Stimulated activated CD4-positive, alpha-beta T cell treated with anti-CD3 and anti-CD28 coated beads, Interleukin-2, amount 100 ng/mL, for 48 hours (primary cell): Measurements from ENCODE around the gene ITSN1.

Experiments used
- DNase-seq, 2 donors: peaks; one replicate each; pipeline ENCODE4 v3.0.0-alpha.2; 2020

Gene ITSN1

DNA sequence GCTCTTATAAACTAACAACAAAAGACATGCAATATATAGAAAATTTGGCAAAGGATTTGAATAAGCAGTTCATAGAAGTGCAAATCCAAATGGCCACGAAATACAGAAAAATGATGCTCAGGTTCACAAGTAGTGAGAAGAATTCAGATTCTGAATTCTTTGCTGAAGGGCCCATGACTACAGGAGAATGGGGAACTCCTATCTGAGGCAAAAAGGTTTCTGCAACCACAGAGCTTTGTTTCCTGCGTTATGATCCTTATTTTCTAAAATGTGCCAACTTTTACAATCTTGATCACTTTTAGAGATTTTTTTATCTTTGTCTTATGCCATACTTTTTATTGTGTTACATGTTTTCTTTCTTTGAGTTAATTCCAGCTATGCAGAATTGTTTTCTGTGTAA lies 91.3 kb downstream of the ITSN1 start:
- DNase-seq, result no peak

DNA sequence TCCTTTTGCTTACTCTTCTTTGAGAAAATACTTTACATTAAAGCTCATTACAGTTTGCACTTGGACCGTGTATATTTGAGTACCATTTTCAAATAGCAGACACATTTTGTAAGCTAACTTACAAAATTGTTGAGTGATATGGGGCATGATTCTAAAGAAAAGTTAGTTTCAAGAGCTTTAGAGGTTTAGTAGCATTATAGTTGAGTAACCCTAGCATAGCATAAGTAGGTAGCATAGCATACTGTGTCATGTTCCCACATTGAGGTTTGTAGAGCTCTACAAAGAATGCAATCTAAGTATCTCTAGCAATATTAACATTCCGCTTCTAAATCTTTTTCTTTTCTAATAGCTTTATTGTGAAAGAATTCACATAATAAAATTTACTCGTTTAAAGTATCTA lies 92.0 kb downstream of the ITSN1 start:
- no peak for DNase-seq

DNA sequence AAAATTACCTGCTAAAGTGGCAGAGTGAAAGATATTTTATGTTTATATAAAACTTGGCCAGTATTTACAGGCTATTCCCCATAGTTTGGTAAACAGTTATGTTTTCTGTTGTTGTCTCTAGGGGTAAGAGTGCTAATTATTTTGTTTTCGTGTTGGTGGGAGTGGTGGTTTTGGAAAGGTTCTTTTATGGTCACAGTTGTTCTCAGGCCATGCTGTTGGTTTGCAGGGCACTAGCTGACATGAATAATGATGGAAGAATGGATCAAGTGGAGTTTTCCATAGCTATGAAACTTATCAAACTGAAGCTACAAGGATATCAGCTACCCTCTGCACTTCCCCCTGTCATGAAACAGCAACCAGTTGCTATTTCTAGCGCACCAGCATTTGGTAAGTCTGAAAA lies 92.5 kb downstream of the ITSN1 start:
- no peak for DNase-seq

DNA sequence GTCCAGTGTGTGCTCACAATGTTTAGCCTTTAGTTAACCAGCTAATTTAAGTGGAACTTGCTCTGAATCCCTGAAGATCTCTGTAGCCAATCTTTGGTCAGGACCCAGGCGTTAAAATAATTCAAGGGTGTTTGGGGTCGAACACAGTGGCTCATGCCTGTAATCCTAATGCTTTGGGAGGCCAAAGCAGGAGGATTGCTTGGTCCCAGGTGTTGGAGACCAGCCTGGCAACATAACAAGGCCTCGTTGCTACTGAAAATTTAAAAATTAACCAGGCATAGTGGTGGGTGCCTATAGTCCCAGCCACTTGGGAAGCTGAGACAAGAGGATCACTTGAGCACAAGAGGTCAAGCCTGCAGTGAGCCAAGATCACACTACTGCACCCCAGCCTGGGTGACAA lies 94.3 kb downstream of the ITSN1 start:
- no peak for DNase-seq

DNA sequence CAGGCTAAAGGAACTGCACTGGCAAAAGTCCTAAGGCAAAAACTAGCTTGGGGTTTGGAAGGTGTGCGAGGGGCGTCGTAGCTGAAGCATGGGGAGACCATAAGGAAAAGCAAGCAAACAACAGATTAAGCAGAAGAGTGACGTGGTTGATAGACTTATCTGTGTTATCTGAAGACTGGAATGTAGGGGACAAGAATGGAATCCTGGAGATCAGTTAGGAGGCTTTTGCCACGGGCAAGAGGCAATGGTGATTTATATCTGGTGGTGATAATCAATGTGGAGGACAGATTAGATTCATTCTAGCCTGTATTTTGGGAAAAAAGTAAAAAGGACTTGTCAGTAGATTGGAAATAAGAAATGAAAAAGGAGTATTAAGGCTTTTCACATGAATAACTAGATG lies 97.4 kb downstream of the ITSN1 start:
- DNase-seq, result no peak

DNA sequence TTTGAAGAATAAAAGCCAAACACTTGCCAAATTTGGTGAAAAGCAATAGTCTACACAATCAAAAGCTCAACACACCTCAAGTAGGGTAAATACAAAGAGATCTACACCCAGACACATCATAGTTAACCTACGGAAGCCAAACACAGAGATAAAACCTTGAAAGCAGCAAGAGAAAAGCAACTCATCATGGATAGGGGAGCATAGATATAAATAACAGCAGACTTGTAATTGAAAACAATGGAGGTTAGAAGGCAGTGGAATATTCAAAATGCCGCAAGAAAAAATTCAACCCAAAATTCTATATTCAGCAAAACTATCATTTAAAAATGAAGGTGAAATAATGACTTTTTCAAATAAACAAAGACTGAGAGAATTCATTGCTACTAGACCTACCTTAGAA lies 105.1 kb downstream of the ITSN1 start:
- DNase-seq, result no peak

DNA sequence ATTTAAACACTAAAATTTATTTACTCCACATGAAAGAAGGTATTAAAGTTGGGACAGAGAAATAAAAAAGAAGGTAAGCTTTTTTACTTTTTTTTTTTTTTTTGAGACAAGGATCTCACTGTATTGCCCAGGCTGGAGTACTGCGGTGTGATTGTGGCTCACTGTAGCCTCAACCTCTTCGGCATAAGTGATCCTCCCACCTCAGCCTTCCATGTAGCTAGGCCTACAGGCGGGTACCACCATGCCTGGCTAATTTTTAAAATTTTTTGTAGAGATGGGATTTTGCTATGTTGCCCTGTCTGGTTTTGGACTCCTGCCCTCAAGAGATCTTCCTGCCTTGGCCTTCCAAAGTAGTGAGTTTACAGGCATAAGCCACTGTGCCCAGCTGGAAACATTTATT lies 106.6 kb downstream of the ITSN1 start:
- no peak for DNase-seq

DNA sequence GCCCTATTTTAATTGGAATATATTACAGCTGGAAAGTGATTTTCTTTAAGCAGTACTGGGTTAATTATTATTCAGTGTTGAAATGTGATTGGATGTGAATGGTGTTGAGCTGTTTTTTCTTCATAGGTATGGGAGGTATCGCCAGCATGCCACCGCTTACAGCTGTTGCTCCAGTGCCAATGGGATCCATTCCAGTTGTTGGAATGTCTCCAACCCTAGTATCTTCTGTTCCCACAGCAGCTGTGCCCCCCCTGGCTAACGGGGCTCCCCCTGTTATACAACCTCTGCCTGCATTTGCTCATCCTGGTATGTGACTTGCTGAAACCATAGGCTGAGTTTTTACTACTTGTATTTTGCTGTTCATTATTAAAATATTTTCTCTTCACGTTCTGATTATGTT lies 107.7 kb downstream of the ITSN1 start:
- no peak for DNase-seq

DNA sequence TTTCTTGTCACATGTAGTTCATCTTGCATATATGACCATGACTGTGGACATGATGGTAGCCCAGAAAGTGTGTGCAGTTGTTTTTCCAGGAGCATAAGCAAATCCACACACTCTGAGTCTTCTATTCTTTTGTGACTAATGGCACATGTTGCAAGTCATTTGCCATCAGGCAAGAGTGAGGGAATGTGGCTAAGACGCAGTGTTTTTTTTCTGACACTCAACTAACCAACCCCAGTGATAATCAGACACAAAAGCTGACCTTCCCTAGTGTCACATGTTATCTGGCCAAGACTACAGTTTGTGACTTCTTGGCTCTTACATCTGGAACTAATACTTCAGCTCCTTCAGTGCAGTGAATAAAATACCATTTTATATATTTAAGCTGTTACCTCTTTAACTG lies 108.8 kb downstream of the ITSN1 start:
- DNase-seq, result no peak

DNA sequence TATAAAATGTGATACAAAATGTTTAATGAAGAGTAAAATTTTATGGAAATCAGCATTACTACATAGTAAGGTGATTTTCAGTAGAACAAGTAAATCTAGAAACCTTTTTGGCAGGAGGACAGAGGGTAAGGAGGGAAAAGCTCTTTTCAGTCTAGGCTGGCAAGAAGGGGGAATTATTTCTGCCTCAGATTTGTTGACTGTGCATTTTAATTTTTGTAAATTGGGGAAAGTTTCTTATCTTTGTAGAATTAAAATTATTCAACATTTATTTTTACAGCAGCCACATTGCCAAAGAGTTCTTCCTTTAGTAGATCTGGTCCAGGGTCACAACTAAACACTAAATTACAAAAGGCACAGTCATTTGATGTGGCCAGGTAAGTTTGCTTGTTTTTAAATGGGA lies 109.2 kb downstream of the ITSN1 start:
- DNase-seq, result no peak

DNA sequence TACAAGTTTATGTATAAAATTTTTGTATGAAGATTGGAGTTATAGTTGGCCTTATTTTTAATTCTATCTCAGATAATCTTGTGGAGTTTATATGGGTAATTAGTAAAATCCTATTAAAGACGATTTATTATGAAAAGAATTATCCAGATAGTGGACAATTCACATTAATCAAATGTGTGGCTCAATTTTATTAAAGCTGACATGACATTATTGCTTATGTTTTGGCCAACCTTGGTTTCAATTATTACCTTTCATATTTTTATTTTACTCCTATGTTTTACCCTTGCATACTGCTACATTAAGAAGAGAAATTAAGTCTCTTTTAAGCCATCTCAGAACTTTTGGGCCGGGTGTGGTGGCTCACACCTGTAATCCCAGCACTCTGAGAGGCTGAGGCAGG lies 110.0 kb downstream of the ITSN1 start:
- DNase-seq, result no peak

DNA sequence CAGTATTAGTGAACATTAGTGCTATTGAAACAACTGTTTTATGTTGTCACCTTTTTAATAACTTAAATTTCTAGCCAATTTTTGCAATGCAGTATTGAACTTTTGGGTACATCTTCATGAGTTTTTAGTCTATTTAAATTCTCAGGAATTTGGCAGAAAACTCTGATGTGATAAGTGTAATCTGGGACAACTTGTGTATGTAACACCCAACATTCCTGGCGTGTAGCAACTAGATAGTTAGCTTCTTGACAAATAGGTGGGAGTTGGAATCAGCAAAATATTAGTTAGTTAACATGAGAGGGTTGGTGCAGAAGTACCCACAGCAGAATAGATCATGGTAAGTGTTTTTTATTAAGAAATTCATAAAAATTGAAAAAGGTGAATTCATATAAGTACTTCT lies 111.6 kb downstream of the ITSN1 start:
- no peak for DNase-seq

DNA sequence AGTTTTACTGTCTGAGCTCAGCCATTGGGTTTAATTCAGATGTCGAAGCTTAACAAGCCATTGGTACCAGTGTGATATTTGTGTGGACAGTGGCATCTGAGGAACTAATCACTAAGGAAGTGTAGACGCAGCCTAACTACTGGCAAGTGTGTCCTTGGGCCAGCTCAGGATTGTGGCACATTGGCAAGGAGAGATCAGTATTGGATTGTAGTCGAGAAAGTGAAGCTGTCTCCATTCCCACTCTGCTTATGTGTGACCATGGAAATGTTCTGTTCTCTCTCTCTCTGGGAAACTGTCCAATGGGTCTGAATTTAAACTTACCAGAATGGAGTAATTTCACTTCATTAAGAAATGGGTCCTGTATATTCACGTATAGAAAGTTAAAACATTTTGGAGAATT lies 112.2 kb downstream of the ITSN1 start:
- no peak for DNase-seq

DNA sequence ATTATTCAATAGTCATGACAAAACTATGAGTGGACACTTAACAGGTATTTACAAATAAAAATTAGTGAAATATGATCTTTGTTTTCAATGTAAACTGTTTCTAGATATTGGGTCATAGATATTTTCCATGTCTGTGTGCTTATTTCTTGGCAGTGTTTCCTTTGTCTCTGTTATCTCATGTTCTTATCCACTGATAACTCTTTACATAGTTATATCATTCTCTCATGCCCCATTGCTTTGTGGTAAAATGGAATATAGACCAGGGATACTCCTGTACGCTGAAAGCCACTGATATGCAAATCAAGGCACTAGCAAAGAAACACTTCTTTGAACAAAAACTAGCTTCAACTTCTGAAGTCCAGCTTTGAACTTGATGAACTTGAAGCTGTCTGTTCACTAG lies 113.1 kb downstream of the ITSN1 start:
- DNase-seq, result no peak

DNA sequence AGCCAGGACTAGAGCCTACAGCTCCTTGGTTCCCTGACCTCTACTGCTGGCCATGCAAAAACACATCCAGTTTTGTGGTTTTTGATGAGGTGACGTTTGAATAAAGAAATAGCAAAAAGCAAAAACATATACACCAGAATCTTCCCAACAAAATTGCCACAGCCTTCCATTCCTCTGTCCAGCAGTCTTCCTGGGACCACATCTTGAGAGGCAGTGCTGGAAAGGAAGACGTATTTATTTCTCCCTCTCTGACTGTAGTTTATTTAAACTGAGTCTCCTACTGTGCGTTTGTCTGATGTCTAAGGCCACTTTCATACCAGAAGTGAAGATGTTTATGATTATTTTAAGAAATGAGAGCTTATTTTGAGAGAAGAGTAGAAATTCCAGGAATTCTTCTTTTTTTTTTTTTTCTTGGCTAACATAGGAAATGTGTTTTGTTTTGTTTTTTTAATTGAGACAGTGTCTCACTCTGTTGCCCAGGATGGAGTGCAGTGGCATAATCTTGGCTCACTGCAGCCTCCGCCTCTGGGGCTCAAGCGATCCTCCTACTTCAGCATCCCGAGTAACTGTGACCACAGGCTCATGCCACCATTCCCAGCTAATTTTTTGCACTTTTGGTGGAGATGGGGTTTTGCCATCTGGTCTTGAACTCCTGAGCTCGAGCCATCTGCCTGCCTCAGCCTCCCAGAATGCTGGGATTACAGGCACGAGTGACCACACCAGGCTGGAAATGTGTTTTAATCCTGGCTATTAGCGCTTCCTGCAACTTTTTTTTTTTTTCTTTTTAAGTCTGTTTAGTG lies 118.5 kb downstream of the ITSN1 start:
- DNase-seq, result no peak

DNA sequence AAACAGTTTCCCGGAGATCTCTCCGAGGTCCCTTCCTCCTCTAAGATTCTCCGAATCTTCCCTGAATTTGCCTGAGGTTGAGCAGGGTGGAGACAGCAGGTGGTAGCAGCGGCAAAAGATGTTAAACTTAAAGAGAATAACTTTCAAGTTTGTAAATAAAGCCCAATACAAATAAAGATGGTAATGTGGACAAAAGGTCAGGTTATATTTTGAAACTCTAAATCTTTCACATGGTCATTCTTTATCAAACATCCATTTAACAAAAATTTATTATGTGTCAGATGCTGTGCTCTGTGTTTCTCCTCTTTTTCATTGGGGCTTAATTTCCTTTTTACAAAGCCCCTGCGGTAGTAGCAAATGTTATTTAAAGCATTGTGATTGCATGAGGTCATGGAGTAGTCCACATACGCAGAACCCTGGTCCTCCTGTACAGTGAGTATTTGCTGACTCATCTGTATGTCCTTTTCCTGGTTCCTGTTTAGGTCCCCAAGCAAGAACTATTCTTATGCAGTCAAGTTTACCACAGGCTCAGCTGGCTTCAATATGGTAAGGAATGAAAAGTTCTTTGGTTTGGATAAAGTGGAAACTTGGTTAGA lies 119.2 kb downstream of the ITSN1 start:
- no peak for DNase-seq

DNA sequence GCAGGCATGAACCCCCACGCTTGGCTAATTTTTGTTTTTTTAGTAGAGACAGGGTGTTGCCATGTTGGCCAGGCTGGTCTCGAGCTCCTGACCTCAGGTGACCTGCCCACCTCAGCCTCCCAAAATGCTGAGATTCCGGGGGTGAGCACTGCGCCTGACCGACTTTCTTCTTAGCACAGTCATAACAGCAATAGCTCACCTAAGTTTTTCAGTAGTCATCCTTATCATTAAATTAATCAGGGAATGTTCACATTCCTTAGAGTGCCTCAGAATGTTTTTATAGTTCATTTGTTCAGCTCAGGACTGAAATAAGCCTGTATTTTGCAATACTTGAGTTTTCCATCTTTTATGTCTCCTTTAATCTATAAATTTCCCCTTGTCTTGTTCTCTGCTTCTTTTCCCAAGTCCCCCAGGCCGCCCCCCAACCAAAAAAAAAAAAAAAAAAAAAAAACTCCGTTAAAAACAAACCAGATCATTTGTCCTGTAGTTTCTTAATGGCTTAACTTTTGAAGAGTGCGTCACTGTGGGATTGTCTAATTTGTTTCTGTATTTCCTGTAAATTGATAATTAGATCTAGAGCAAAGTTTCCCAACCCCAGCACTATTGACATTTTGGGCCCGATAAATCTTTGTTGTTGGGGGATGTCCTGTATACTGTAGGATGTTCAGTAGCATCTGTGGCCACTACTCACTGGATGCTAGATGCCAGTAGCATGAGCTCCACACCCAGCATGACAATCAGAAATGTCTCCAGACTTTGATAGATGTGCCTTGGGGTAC lies 120.7 kb downstream of the ITSN1 start:
- DNase-seq, result no peak

DNA sequence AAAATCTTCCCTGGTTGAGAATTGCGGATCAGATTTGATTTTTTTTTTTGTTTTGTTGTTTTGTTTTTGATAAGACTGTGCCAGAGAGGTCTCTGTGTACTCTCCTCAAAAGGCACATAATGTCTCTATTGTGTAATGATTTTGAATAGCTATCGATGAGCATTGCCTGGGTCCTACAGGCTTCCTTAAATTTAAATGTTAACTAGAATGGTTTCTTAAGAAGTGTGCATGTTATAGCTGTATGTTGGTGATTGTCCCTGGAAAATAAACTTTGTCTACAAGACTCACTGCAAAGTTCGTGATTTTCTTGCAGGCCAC lies 121.2 kb downstream of the ITSN1 start:
- no peak for DNase-seq

DNA sequence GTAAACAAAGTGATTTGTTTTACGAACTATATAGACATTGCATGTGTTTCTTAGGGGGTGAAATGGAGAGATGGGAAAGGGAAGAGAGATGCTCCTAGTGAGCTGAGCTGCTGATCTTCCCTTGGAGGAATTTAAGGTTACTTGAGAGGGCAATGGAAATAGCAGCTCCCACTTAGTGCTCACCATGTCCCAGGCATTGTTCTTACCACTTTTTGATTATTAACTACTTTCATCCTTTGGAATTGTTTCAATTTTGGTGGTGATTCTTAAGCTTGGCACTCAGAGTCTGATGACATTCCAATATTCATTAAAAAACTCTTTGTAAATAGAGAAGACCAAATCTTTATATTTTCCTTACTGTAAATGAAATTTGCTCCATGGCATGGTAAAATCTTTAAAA lies 124.9 kb downstream of the ITSN1 start:
- DNase-seq, result no peak

DNA sequence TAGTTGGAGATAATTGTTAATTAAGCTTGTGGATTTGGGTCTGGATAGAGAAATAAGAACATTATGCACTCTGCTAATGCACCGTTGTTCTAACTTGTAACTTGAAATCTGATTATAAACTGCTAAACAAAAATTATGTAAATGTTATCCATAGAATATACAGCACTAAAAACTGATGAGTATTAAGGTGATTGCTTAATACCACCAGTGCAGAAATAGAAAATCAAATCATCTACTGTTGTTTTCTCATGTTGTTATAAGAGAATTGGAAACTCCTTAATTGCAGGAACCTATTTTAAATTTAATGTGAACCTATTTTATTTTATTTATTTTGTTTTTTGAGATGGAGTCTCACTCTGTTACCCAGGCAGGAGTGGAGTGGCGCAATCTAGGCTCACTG lies 125.7 kb downstream of the ITSN1 start:
- DNase-seq, result no peak

DNA sequence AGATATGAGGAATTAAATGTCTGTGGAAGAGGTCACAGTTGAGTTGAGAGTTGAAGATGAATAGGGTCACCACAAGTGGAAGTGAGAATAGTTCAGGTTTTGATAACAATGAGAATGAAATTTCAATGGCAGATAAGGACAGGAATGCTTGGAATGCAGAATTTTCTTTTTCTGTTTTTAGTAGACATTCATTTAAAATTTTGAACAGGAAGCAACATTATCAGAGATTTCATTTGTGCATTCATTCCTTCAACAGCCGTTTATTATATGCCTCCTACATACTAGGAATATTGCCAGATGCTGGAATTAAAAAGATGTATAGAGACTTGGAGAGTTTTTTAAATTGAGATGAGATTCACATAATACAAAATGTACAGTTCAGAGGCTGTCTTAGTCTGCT lies 126.8 kb downstream of the ITSN1 start:
- DNase-seq, result no peak

DNA sequence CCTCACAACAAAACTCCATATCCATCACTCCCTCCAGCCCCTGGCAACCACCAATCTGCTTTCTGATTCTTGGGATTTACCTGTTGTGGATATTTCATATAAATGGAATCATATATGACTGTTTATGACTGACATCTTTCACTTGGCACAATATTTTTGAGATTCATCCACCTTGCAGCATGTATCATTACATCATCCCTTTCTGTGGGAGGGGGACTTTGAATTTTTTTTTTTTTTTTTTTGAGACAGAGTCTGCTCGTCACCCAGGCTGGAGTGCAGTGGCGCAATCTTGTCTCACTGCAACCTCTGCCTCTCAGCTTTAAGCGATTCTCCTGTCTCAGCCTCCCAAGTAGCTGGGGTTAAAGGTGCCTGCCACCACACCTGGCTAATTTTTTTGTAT lies 128.2 kb downstream of the ITSN1 start:
- DNase-seq, result no peak

DNA sequence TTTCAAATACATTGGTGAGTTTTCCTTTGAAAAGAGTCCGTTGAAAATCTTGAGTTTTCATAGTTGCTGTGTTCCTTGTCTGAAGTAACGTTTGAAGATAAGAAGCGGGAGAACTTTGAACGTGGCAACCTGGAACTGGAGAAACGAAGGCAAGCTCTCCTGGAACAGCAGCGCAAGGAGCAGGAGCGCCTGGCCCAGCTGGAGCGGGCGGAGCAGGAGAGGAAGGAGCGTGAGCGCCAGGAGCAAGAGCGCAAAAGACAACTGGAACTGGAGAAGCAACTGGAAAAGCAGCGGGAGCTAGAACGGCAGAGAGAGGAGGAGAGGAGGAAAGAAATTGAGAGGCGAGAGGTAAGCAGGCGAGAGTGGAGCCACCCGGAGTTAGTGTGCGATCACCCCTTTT lies 129.7 kb downstream of the ITSN1 start:
- DNase-seq, result no peak

DNA sequence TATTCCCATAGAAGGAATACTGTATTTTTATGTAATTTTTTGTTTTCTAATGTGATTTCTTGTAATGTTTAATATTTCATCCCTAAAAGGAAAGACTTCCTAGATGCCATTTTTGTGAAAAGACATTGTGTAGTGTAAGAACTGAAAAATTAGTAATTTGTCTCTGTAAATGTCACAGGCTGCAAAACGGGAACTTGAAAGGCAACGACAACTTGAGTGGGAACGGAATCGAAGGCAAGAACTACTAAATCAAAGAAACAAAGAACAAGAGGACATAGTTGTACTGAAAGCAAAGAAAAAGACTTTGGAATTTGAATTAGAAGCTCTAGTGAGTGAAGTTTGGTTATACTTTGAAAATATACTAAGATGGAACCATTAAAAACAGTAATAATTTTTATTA lies 132.2 kb downstream of the ITSN1 start:
- no peak for DNase-seq
